IPS DF 4.7 (cell line): ENCODE measurements around the gene DOCK8.

ENCODE experiments used
- DNase-seq: peaks from one replicate; pipeline ENCODE4 v3.0.0-alpha.2; 2013; ENCODE audit warnings: low spot score; ENCODE audit errors: extremely low read depth

Gene DOCK8

GRCh38 chr9:362561-363273 lies 148.1 kb downstream of the DOCK8 start:
- DNase-seq = no peak

GRCh38 chr9:363274-363612 lies 148.6 kb downstream of the DOCK8 start:
- no peak for DNase-seq

GRCh38 chr9:365436-365835 lies 150.8 kb downstream of the DOCK8 start:
- DNase-seq = no peak

GRCh38 chr9:366620-367019 lies 152.0 kb downstream of the DOCK8 start:
- no peak for DNase-seq

GRCh38 chr9:370086-370485 lies 155.4 kb downstream of the DOCK8 start:
- no peak for DNase-seq

GRCh38 chr9:371349-371748 lies 156.7 kb downstream of the DOCK8 start:
- no peak for DNase-seq

GRCh38 chr9:372128-372527 lies 157.5 kb downstream of the DOCK8 start:
- DNase-seq = no peak

GRCh38 chr9:373759-374206 lies 159.1 kb downstream of the DOCK8 start:
- DNase-seq = no peak

GRCh38 chr9:374736-375135 lies 160.1 kb downstream of the DOCK8 start:
- DNase-seq = no peak

GRCh38 chr9:376115-376514 lies 161.4 kb downstream of the DOCK8 start:
- no peak for DNase-seq

GRCh38 chr9:378263-378662 lies 163.6 kb downstream of the DOCK8 start:
- no peak for DNase-seq

- no peak for DNase-seq
Observed at GRCh38 chr9:382383-382782, 167.7 kb downstream of the DOCK8 start.

- DNase-seq = peak; percentile 81
Observed at GRCh38 chr9:385818-386398, 171.2 kb downstream of the DOCK8 start.

- no peak for DNase-seq
Observed at GRCh38 chr9:389159-389558, 174.5 kb downstream of the DOCK8 start.

GRCh38 chr9:389758-390157 lies 175.1 kb downstream of the DOCK8 start:
- no peak for DNase-seq

- DNase-seq = no peak
Observed at GRCh38 chr9:392077-392804, 177.6 kb downstream of the DOCK8 start.

GRCh38 chr9:394347-395052 lies 179.8 kb downstream of the DOCK8 start:
- no peak for DNase-seq

- no peak for DNase-seq
Observed at GRCh38 chr9:396396-396795, 181.7 kb downstream of the DOCK8 start.

GRCh38 chr9:398085-398484 lies 183.4 kb downstream of the DOCK8 start:
- DNase-seq = no peak

GRCh38 chr9:401223-401622 lies 186.6 kb downstream of the DOCK8 start:
- no peak for DNase-seq

GRCh38 chr9:404234-404633 lies 189.6 kb downstream of the DOCK8 start:
- DNase-seq = no peak

GRCh38 chr9:405341-405740 lies 190.7 kb downstream of the DOCK8 start:
- no peak for DNase-seq
